Neural progenitor cell (in vitro differentiated cells): ENCODE results near the gene DLG2. TPM values are rescaled to one million over a fixed set of nuclear protein-coding genes. Genes with fewer than 3 reads are reported as not detected.

Experiments used
- DNase-seq: peaks from one replicate; pipeline ENCODE4 v3.0.0-alpha.2; 2016; ENCODE audit warnings: low spot score
- H2AFZ ChIP-seq: fragments of 200-600 bp; sonication (generic); replicated peaks from 2 replicates; pipeline ENCODE4 v1.6.1; 2016; ENCODE audit warnings: antibody characterized with exemption
- H3F3A ChIP-seq: fragments of 200-600 bp; sonication (generic); 2 replicates; pipeline ENCODE4 v1.6.1; 2016; ENCODE audit warnings: antibody characterized with exemption, low read depth
- H3K27ac ChIP-seq: fragments of 200-600 bp; sonication (generic); 2 replicates; pipeline ENCODE4 v1.5.1; 2016; ENCODE audit warnings: mild to moderate bottlenecking
- H3K27me3 ChIP-seq: fragments of 200-600 bp; sonication (generic); 2 replicates; pipeline ENCODE4 v1.6.1; 2016; ENCODE audit warnings: mild to moderate bottlenecking, moderate library complexity
- H3K36me3 ChIP-seq: fragments of 200-600 bp; sonication (generic); 2 replicates; pipeline ENCODE4 v1.5.1; 2016
- H3K4me1 ChIP-seq: fragments of 200-600 bp; sonication (generic); 2 replicates; pipeline ENCODE4 v1.6.1; 2016; ENCODE audit warnings: mixed run types
- H3K4me2 ChIP-seq: fragments of 200-600 bp; sonication (generic); 2 replicates; pipeline ENCODE4 v1.6.1; 2016
- H3K4me3 ChIP-seq: fragments of 200-600 bp; sonication (generic); 2 replicates; pipeline ENCODE4 v1.5.1; 2016
- H3K79me2 ChIP-seq: fragments of 200-600 bp; sonication (generic); 2 replicates; pipeline ENCODE4 v1.6.1; 2016; ENCODE audit warnings: low read depth
- H3K9ac ChIP-seq: fragments of 200-600 bp; sonication (generic); 2 replicates; pipeline ENCODE4 v1.6.1; 2016
- H3K9me3 ChIP-seq: fragments of 200-600 bp; sonication (generic); 2 replicates; pipeline ENCODE4 v1.5.1; 2016; ENCODE audit warnings: low read depth
- H4K20me1 ChIP-seq: fragments of 200-600 bp; sonication (generic); 2 replicates; pipeline ENCODE4 v1.6.1; 2016; ENCODE audit warnings: low read depth
- H3K27ac Mint-ChIP-seq: 3 replicates; pipeline ENCODE4 v1.8.0; 2021; ENCODE audit warnings: mixed read lengths
- H3K27me3 Mint-ChIP-seq: 2 replicates; pipeline ENCODE4 v1.8.0; 2022; ENCODE audit warnings: low read depth, mild to moderate bottlenecking, inconsistent platforms, moderate library complexity, mixed read lengths; ENCODE audit not compliant: insufficient read depth
- H3K36me3 Mint-ChIP-seq: 3 replicates; pipeline ENCODE4 v1.8.0; 2021; ENCODE audit warnings: mixed read lengths
- H3K4me1 Mint-ChIP-seq: 3 replicates; pipeline ENCODE4 v1.8.0; 2021; ENCODE audit warnings: mixed read lengths
- H3K4me3 Mint-ChIP-seq: 3 replicates; pipeline ENCODE4 v1.8.0; 2021; ENCODE audit warnings: mild to moderate bottlenecking, moderate library complexity, mixed read lengths
- H3K9me3 Mint-ChIP-seq: 3 replicates; pipeline ENCODE4 v1.8.0; 2020; ENCODE audit warnings: mixed read lengths
- CTCF ChIP-seq: fragments of 200-600 bp; sonication (generic); IDR thresholded peaks from 2 replicates; pipeline ENCODE4 v1.5.1; 2017; ENCODE audit warnings: antibody characterized with exemption, mild to moderate bottlenecking
- EZH2 ChIP-seq: fragments of 200-600 bp; sonication (generic); IDR thresholded peaks from 2 replicates; pipeline ENCODE4 v1.6.1; 2017; ENCODE audit warnings: antibody characterized with exemption, mild to moderate bottlenecking, moderate library complexity
- EZH2phosphoT487 ChIP-seq: fragments of 200-600 bp; sonication (generic); IDR thresholded peaks from 2 replicates; pipeline ENCODE4 v1.6.1; 2017; ENCODE audit warnings: antibody characterized with exemption
- total RNA-seq: library from RNA; depleted of rRNA; stranded (reverse); fragments of >200 nt; gene quantifications from 2 replicates; pipeline ENCODE4 v1.2.3, GENCODE V29; 2015; ENCODE audit warnings: low replicate concordance

DLG2 gene
- total RNA-seq, 1 donor from 2014 or later: 7.5 TPM

GRCh38 chr11:84140386-84141169, 1486.6 kb downstream of the DLG2 start:
- Histone ChIP-seq H4K20me1 (no peaks in the 10 kb centered on the region), H2AFZ (no peak overlapping the region), H3K4me3 (no peak overlapping the region), H3K36me3 (no peaks in the 10 kb centered on the region), H3K9me3 (no peaks in the 10 kb centered on the region), H3K27ac (no peak overlapping the region), H3K27me3 (no peaks in the 10 kb centered on the region), H3K4me2 (no peak overlapping the region), H3K9ac (no peak overlapping the region), H3F3A (no peaks in the 10 kb centered on the region), H3K79me2 (no peaks in the 10 kb centered on the region), H3K4me1 (peaks cover 6% of the 10 kb centered on the region)
- no peaks in the 10 kb centered on the region for H3K27me3 Mint-ChIP-seq
- no peak for DNase-seq
- no peaks in the 10 kb centered on the region for H3K36me3 Mint-ChIP-seq
- H3K4me3 Mint-ChIP-seq: no peak overlapping the region
- TF ChIP-seq EZH2 (no peak), EZH2phosphoT487 (no peak), CTCF (no peak)
- H3K9me3 Mint-ChIP-seq: no peaks in the 10 kb centered on the region
- H3K27ac Mint-ChIP-seq: no peak overlapping the region
- peaks cover 2% of the 10 kb centered on the region for H3K4me1 Mint-ChIP-seq

DNA sequence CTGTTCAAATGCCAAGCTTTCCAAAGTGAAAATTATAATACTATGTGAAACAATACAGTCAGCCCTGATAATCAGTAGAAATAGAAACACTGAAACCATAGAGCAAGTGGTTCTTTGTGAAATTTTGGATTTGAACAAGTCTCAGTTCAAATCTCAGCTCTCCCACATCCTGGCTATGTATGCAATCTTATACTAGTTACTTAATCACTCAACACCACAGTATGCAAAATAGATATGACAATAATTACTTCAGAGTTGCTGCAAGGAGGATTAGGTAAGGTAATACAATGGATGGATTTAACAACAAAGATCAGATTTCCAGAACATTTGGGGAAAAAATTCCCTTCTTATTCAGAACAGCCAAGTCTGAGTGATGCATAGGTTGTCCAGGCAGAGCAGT, 1489.2 kb downstream of the DLG2 start:
- Histone ChIP-seq H3K27me3 (no peaks in the 10 kb centered on the region), H2AFZ (no peak overlapping the region), H4K20me1 (no peaks in the 10 kb centered on the region), H3K4me1 (no peaks in the 10 kb centered on the region), H3K4me2 (no peak overlapping the region), H3K36me3 (no peaks in the 10 kb centered on the region), H3F3A (no peaks in the 10 kb centered on the region), H3K27ac (no peak overlapping the region), H3K79me2 (no peaks in the 10 kb centered on the region), H3K4me3 (no peak overlapping the region), H3K9me3 (no peaks in the 10 kb centered on the region), H3K9ac (no peak overlapping the region)
- H3K4me3 Mint-ChIP-seq: no peak overlapping the region
- no peaks in the 10 kb centered on the region for H3K27me3 Mint-ChIP-seq
- no peak overlapping the region for H3K27ac Mint-ChIP-seq
- no peak for TF ChIP-seq EZH2phosphoT487
- no peak for TF ChIP-seq EZH2
- no peak for TF ChIP-seq CTCF
- H3K36me3 Mint-ChIP-seq: no peaks in the 10 kb centered on the region
- peaks cover 2% of the 10 kb centered on the region for H3K4me1 Mint-ChIP-seq
- DNase-seq: no peak
- no peaks in the 10 kb centered on the region for H3K9me3 Mint-ChIP-seq

DNA sequence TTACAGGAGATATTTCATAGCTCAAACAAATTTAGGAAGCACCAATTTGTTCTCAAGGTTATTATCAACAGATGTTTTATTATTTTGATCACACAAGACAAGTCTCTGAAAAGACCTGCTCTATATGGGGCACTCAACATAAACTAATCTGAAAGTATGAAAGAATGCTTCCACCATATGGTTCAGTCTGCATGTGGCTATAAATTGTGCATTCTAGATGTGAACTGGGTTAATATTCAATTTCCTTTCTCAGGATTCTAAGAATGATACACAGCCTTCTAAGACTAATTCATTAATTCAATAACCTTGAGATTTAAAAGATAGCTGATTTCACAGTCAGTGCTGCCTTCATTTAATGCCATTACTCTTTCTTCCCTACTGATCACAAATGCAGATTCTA, 1489.6 kb downstream of the DLG2 start:
- Mint-ChIP-seq H3K4me1 (peaks cover 2% of the 10 kb centered on the region), H3K36me3 (no peaks in the 10 kb centered on the region), H3K27ac (no peak overlapping the region), H3K9me3 (no peaks in the 10 kb centered on the region), H3K27me3 (no peaks in the 10 kb centered on the region), H3K4me3 (no peak overlapping the region)
- TF ChIP-seq EZH2phosphoT487 (no peak), CTCF (no peak), EZH2 (no peak)
- H3K4me2 ChIP-seq: no peak overlapping the region
- no peak overlapping the region for H3K27ac ChIP-seq
- H3K4me1 ChIP-seq: no peaks in the 10 kb centered on the region
- no peaks in the 10 kb centered on the region for H3K27me3 ChIP-seq
- no peaks in the 10 kb centered on the region for H3K9me3 ChIP-seq
- H3K4me3 ChIP-seq: no peak overlapping the region
- H4K20me1 ChIP-seq: no peaks in the 10 kb centered on the region
- DNase-seq: no peak
- H3K9ac ChIP-seq: no peak overlapping the region
- H3K36me3 ChIP-seq: no peaks in the 10 kb centered on the region
- H3K79me2 ChIP-seq: no peaks in the 10 kb centered on the region
- H3F3A ChIP-seq: no peaks in the 10 kb centered on the region
- H2AFZ ChIP-seq: no peak overlapping the region
